Testis (tissue), 2 donors: ENCODE results near the gene CA5A.

ENCODE experiments used
- CTCF ChIP-seq, 3 experiments: fragments of 450-650 bp in 2 of 3; fragments of 200-600 bp in 1 of 3; sonication (generic) in 1 of 3; IDR thresholded peaks; one replicate each; pipeline ENCODE4 v1.5.1; 2016 to 2019; ENCODE audit warnings: antibody characterized with exemption in 3 of 3, mild to moderate bottlenecking in 2 of 3, moderate library complexity in 1 of 3
- POLR2A ChIP-seq: fragments of 450-650 bp; IDR thresholded peaks from one replicate; pipeline ENCODE4 v1.6.1; 2017; ENCODE audit warnings: antibody characterized with exemption, mild to moderate bottlenecking, moderate library complexity

DNA sequence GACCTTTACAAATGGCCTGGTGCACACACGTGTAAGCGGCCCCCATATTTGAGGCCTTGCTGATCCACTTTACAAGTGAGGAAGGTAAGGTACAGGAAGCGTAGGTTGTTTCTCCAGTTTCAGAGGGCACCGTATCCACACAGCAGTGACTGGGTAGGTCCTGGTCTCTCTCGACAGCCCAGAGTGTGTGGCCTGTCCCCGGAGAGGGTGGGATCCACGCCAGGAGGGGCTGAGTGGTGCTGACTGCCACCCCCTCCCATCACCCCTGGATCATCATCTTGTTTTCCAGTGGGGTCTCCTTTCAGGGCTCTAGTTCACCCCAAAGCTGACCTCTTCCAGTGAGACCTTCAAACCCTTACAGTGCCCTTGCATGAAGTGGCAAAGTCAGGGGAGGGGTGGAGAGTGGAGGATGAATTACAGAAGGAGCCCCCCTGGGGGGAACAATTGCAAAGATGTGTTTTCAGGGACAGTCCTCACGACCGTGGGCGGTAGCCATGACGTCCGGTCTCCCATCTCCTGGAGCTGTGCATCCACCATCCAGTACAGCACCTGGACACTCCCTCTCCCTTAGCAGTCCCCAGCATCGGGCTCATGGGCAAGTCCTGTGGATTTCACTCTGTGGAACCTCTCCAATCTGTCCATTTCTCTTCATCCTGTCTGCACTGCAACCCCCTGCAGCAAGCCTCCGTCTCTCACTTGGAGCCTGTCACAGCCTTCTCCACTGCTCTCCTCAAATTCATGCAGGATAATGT is 10.4 kb upstream of the CA5A start:
- TF ChIP-seq CTCF (IDR thresholded peaks at IDR 0.05) (no peak), POLR2A (no peak)
